AG09319 (cell line): ENCODE results near the gene MRC1.

Experiments used
- DNase-seq: peaks from one replicate; pipeline ENCODE4 v3.0.0-alpha.2; 2010; ENCODE audit warnings: low read depth; ENCODE audit errors: extremely low read depth
- CTCF ChIP-seq: IDR thresholded peaks from 2 replicates; pipeline ENCODE4 v1.5.1; 2011; ENCODE audit warnings: low read depth, mild to moderate bottlenecking, inconsistent platforms, low read length, moderate library complexity

Gene MRC1

DNA sequence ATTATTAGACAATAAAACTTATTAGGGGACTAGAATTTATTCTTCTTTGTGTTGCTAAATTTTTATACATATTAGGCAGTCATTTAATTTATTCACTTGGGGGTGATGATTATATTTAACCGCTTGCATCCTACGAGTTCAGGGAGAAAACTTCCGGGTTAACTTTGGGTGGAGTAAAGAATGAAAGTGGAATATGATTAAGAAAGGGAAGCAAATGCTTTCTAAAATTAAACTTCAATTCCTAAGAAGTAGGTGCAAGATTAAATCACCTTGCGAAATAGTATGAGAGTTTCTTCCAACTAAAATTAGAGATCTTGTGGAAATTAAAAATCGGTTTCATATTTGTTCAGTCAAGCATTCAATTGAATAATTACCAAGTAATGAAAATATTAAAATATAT lies 33.5 kb downstream of the MRC1 start:
- DNase-seq: no peak
- no peak for TF ChIP-seq CTCF

DNA sequence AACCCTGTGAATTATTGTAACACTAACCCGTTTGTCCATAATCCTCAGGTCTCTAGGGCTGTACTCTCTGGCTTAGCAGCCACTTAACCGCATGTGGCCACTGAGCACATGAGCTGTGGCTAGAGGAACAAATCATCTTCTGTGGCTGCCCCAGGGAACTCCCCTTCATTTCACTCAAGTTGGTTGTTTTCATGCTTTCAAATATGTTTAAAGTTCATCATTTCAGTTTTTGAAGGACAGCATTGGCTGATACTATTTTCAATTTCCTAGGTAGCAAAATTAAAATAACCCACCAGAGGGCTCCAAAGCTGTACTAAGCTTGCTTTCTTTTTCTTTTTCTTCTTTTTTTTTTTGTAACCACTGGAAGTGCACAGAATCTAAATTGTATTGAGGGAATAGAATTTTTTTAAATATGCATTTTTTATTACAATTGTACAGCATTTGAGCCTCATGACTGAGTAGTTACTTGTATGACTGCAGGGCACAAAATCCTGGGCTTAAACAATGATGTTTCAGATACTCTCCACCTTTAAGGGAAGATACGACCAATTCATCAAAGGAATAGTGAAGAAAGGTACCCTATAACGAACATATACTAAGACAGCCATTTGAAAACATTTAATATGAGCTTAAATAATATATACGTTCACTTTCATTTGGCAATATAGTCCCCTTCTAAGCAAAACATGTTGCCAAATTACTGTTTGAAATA lies 38.6 kb downstream of the MRC1 start:
- peak; percentile 42 for TF ChIP-seq CTCF
- DNase-seq: no peak

- no peak for TF ChIP-seq CTCF
- no peak for DNase-seq
Measured at GRCh38 chr10:17848646-17849045, 39.5 kb downstream of the MRC1 start.

DNA sequence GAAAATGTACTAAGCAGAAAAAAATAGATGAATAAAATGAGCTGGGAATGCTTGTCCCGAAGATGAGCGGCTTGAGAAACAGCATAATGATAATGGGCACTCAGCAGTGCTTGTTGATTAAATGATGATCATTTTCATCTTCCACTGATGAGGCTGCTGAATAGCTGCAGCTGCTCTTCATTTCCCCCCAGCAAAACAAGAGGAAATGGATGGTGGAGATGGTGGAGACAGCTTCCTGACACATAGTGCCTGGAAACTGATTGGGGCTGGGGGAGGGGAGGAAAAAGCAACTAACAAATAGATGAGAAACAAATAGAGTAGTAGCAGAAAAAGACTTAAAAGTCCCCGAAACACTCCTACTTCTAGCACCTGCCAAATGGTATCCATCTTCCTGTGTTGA lies 41.4 kb downstream of the MRC1 start:
- no peak for TF ChIP-seq CTCF

GRCh38 chr10:17851611-17852010 lies 42.5 kb downstream of the MRC1 start:
- no peak for DNase-seq
- TF ChIP-seq CTCF: no peak

More for the DNA sequence above, 41.4 kb downstream of the MRC1 start:
- DNase-seq: no peak

DNA sequence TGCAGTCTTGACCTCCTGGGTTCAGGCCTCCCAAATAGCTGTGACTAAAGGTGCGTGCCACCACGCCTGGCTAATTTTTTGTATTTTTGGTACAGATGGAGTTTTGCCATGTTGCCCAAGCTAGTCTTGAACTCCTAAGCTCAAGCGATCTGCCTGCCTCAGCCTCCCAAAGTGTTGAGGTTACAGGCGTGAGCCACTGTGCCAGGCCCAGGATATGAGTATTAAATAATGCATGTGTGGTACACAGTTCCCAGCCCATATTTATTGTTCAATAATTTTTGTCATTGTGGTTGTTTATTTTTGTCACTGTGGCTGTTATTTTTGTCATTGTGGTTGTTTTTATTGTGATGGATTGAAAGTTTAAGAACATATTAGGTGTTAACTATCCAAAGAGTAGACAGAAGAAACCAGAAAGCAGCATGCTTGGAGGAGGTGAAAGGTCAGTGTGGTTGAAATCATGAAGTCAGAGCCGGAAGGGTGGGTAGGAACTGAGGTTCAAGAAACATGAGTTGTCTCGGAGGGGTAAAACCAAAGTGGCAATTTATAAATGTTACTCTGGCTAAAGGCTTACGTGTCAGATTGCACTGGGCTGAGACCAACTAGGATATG lies 45.0 kb downstream of the MRC1 start:
- no peak for TF ChIP-seq CTCF
- DNase-seq: no peak

DNA sequence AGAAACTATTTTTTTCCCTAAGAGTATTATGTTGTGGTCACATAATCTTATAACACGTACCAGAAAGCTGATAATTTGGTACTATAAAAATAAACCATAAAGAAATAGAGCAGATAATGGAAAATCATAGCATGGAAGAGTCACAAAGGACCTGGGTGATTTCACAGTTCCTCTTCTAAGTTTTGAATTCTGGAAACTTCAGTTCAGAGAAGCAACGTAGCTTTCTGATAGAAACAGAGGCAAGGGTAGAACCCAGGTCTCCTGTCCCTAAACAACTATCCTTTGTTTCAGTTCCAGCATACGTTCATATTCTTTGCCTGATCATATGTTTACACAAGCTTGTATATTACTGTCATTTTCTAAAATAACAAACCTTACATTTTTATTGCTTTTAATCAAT lies 47.9 kb downstream of the MRC1 start:
- no peak for TF ChIP-seq CTCF
- no peak for DNase-seq
